HEK293T (cell line): ENCODE data around the gene ZBTB20.

ENCODE experiments used
- CTCF ChIA-PET: fragments of 350-600 bp; formaldehyde crosslinking; extraction: SDS; loops from one replicate; lab custom pipeline; 2021; ENCODE audit warnings: antibody characterized with exemption, inconsistent platforms; lab: Yijun Ruan, JAX
- POLR2A ChIA-PET: fragments of 350-600 bp; formaldehyde crosslinking; extraction: SDS; loops from one replicate; lab custom pipeline; 2020; ENCODE audit warnings: antibody characterized with exemption, inconsistent platforms; lab: Yijun Ruan, JAX
- DNase-seq: peaks from one replicate; pipeline ENCODE4 v3.0.0; 2012; ENCODE audit warnings: mixed read lengths; ENCODE audit errors: extremely low spot score
- ARNT ChIP-seq: fragments of 450-650 bp; IDR thresholded peaks from 2 replicates; pipeline ENCODE4 v1.6.1; 2017; ENCODE audit warnings: mild to moderate bottlenecking
- BHLHE40 ChIP-seq: fragments of 450-650 bp; IDR thresholded peaks from 2 replicates; pipeline ENCODE4 v1.6.1; 2016; ENCODE audit warnings: mild to moderate bottlenecking, moderate library complexity, borderline replicate concordance
- CTBP1 ChIP-seq: fragments of 450-650 bp; IDR thresholded peaks from 2 replicates; pipeline ENCODE4 v1.6.1; 2016; ENCODE audit warnings: borderline replicate concordance
- ELF4 ChIP-seq: fragments of 450-650 bp; IDR thresholded peaks from 2 replicates; pipeline ENCODE4 v1.6.1; 2017; ENCODE audit warnings: antibody characterized with exemption
- FOXA1 ChIP-seq: fragments of 450-650 bp; IDR thresholded peaks from 2 replicates; pipeline ENCODE4 v1.6.1; 2016; ENCODE audit warnings: mild to moderate bottlenecking
- FOXK2 ChIP-seq: fragments of 450-650 bp; IDR thresholded peaks from 2 replicates; pipeline ENCODE4 v1.6.1; 2016; ENCODE audit warnings: mild to moderate bottlenecking
- FOXM1 ChIP-seq: fragments of 450-650 bp; IDR thresholded peaks from 2 replicates; pipeline ENCODE4 v1.6.1; 2017; ENCODE audit warnings: mild to moderate bottlenecking, borderline replicate concordance
- HDGF ChIP-seq: fragments of 450-650 bp; IDR thresholded peaks from 2 replicates; pipeline ENCODE4 v1.6.1; 2017; ENCODE audit warnings: antibody characterized with exemption, borderline replicate concordance
- L3MBTL2 ChIP-seq: fragments of 450-650 bp; conservative IDR thresholded peaks from 2 replicates; pipeline ENCODE4 v1.6.1; 2016; ENCODE audit warnings: mild to moderate bottlenecking
- LEF1 ChIP-seq: fragments of 450-650 bp; IDR thresholded peaks from 2 replicates; pipeline ENCODE4 v1.6.1; 2017; ENCODE audit warnings: mild to moderate bottlenecking, borderline replicate concordance
- NFRKB ChIP-seq: fragments of 450-650 bp; IDR thresholded peaks from 2 replicates; pipeline ENCODE4 v1.6.1; 2016; ENCODE audit warnings: mild to moderate bottlenecking, moderate library complexity
- PKNOX1 ChIP-seq: fragments of 450-650 bp; IDR thresholded peaks from 2 replicates; pipeline ENCODE4 v1.6.1; 2016
- SP1 ChIP-seq: fragments of 450-650 bp; IDR thresholded peaks from 2 replicates; pipeline ENCODE4 v1.6.1; 2017
- SUZ12 ChIP-seq: fragments of 450-650 bp; IDR thresholded peaks from 2 replicates; pipeline ENCODE4 v1.6.1; 2016; ENCODE audit warnings: mild to moderate bottlenecking
- TARDBP ChIP-seq: fragments of 450-650 bp; IDR thresholded peaks from 2 replicates; pipeline ENCODE4 v1.6.1; 2016
- ZNF384 ChIP-seq: fragments of 450-650 bp; IDR thresholded peaks from 2 replicates; pipeline ENCODE4 v1.6.1; 2016

ZBTB20 gene

GRCh38 chr3:114892131-114892879 is 254.8 kb downstream of the ZBTB20 start:
- TF ChIP-seq NFRKB: no peak
- TF ChIP-seq CTBP1: no peak
- TF ChIP-seq HDGF: no peak
- no peak for TF ChIP-seq PKNOX1
- no peak for TF ChIP-seq ZNF384
- no peak for TF ChIP-seq LEF1
- no peak for TF ChIP-seq ELF4
- TF ChIP-seq FOXK2: no peak
- no peak for TF ChIP-seq L3MBTL2
- TF ChIP-seq FOXM1: no peak
- no peak for TF ChIP-seq SP1
- no peak for TF ChIP-seq ARNT
- no peak for TF ChIP-seq BHLHE40
- no peak for TF ChIP-seq SUZ12
- TF ChIP-seq FOXA1: no peak
- TF ChIP-seq TARDBP: no peak
- no peak for DNase-seq
- ChIA-PET CTCF (no interaction called here), POLR2A (no interaction called here)

- POLR2A ChIA-PET: no interaction called here
Measured at GRCh38 chr3:114887806-114888205, 259.3 kb downstream of the ZBTB20 start.

GRCh38 chr3:114886905-114887304 is 260.2 kb downstream of the ZBTB20 start:
- ChIA-PET POLR2A (no interaction called here), CTCF (no interaction called here)
- TF ChIP-seq SUZ12 (no peak), FOXK2 (no peak), FOXM1 (no peak), SP1 (no peak), PKNOX1 (no peak), BHLHE40 (no peak), FOXA1 (no peak), ELF4 (no peak), L3MBTL2 (no peak), NFRKB (no peak), TARDBP (no peak)
- DNase-seq: no peak

More at GRCh38 chr3:114887806-114888205, 259.3 kb downstream of the ZBTB20 start:
- CTCF ChIA-PET: no interaction called here
- no peak for DNase-seq
- TF ChIP-seq SP1 (no peak), ZNF384 (no peak), TARDBP (no peak), FOXA1 (no peak), SUZ12 (no peak), ARNT (no peak), LEF1 (no peak), BHLHE40 (no peak), L3MBTL2 (no peak), PKNOX1 (no peak), CTBP1 (no peak), NFRKB (no peak), FOXM1 (no peak), FOXK2 (no peak), HDGF (no peak), ELF4 (no peak)

- ChIA-PET POLR2A (no interaction called here), CTCF (no interaction called here)
- no peak for DNase-seq
- TF ChIP-seq TARDBP: no peak
- TF ChIP-seq FOXM1: no peak
- no peak for TF ChIP-seq ARNT
- no peak for TF ChIP-seq HDGF
- TF ChIP-seq NFRKB: no peak
- TF ChIP-seq ELF4: no peak
- TF ChIP-seq PKNOX1: no peak
- TF ChIP-seq ZNF384: no peak
- no peak for TF ChIP-seq BHLHE40
- TF ChIP-seq SUZ12: no peak
- no peak for TF ChIP-seq LEF1
- no peak for TF ChIP-seq L3MBTL2
- no peak for TF ChIP-seq CTBP1
Measured at GRCh38 chr3:114884213-114884923, 262.7 kb downstream of the ZBTB20 start.

- ChIA-PET POLR2A (no interaction called here), CTCF (no interaction called here)
- no peak for TF ChIP-seq LEF1
- no peak for TF ChIP-seq NFRKB
- no peak for TF ChIP-seq ZNF384
- no peak for TF ChIP-seq CTBP1
- no peak for TF ChIP-seq L3MBTL2
- no peak for TF ChIP-seq FOXK2
- DNase-seq: no peak
Measured at GRCh38 chr3:114880078-114880477, 267.0 kb downstream of the ZBTB20 start.
